ENCODE data around the gene MIEF2. TPM values are rescaled to one million over a fixed set of nuclear protein-coding genes. Genes with fewer than 3 reads are reported as not detected.

Gene MIEF2
- polyA plus RNA-seq, 1 donor from 2014 or later: 74.9 TPM

- Histone ChIP-seq H3K9me3 (ENCODE audit: low read length) (no peaks in the 10 kb centered on the region), H3K27me3 (ENCODE audit: insufficient read depth, low read depth, low read length) (no peaks in the 10 kb centered on the region), H3K79me2 (replicated peaks; ENCODE audit: insufficient read depth, low read length) (peaks cover 31% of the 10 kb centered on the region), H3K9me2 (ENCODE audit: insufficient read depth, low read length) (no peaks in the 10 kb centered on the region), H3K9ac (ENCODE audit: low read length) (peak overlapping the region; percentile 89), H2AFZ (ENCODE audit: low read depth, low read length) (peak overlapping the region; percentile 27), H4K20me1 (ENCODE audit: insufficient read depth) (no peaks in the 10 kb centered on the region), H3K4me2 (ENCODE audit: low read length) (peak overlapping the region; percentile 63), H3K27ac (ENCODE audit: low read length) (peak overlapping the region; percentile 67), H3K4me3 (ENCODE audit: low read length) (peak overlapping the region; percentile 98), H3K36me3 (ENCODE audit: insufficient read depth, low read length) (no peaks in the 10 kb centered on the region), H3F3A (ENCODE audit: insufficient read depth, low read length, poor library complexity, severe bottlenecking) (no peaks in the 10 kb centered on the region)
- TF ChIP-seq EP300 (conservative IDR thresholded peaks at IDR 0.05; ENCODE audit: poor library complexity, severe bottlenecking) (no peak), TAF1 (IDR thresholded peaks at IDR 0.05; ENCODE audit: low read depth) (no peak), MXI1 (conservative IDR thresholded peaks at IDR 0.05; ENCODE audit: poor library complexity, severe bottlenecking) (no peak), REST (IDR thresholded peaks at IDR 0.05; ENCODE audit: borderline replicate concordance) (no peak), EZH2 (IDR thresholded peaks at IDR 0.05; ENCODE audit: borderline replicate concordance, insufficient read depth, low read length, poor library complexity, severe bottlenecking) (no peak), RAD21 (conservative IDR thresholded peaks at IDR 0.05) (no peak), SMC3 (conservative IDR thresholded peaks at IDR 0.05; ENCODE audit: poor library complexity) (no peak), POLR2AphosphoS5 (IDR thresholded peaks at IDR 0.05) (no peak)
- TF ChIP-seq, protein P1, sequence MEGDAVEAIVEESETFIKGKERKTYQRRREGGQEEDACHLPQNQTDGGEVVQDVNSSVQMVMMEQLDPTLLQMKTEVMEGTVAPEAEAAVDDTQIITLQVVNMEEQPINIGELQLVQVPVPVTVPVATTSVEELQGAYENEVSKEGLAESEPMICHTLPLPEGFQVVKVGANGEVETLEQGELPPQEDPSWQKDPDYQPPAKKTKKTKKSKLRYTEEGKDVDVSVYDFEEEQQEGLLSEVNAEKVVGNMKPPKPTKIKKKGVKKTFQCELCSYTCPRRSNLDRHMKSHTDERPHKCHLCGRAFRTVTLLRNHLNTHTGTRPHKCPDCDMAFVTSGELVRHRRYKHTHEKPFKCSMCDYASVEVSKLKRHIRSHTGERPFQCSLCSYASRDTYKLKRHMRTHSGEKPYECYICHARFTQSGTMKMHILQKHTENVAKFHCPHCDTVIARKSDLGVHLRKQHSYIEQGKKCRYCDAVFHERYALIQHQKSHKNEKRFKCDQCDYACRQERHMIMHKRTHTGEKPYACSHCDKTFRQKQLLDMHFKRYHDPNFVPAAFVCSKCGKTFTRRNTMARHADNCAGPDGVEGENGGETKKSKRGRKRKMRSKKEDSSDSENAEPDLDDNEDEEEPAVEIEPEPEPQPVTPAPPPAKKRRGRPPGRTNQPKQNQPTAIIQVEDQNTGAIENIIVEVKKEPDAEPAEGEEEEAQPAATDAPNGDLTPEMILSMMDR (IDR thresholded peaks at IDR 0.05; ENCODE audit: poor library complexity, severe bottlenecking): no peak
Observed at GRCh38 chr17:18257982-18258355, 2.5 kb upstream of the MIEF2 start.

DNA sequence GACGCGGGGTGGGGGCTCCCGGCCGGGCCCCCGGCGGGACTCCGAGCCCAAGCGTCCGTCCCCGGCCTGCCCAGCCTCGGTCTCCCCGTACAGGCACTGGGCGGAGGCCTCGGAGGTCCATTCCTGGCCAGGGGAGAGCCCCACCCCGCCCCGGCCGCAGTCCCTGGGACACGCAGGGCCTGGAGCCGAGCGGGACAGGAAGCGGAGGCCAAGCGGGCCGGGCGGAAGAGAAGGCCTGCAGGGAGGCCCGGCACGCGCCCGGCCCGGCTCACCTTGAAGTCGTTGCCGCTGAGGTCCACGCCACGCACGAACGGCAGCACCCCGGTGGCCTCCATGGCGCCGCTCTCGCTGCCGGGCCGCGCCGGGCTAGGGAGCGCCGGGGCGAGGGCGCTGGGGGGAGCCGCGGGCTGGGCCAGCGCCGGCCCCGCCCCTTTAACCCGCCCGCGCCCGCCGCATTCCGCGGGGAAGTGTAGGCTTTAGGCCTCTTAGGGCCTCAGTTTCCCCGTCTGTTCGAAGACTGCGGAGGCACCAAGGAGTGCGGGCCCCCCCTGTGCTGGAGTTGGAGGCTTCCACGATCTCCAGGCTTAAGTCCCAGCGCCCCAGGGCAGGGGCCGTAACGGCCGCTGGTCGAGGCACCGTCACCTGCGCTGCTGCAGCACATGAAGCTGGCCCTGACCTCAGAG lies 2.0 kb upstream of the MIEF2 start, which contains the start of gene FLII:
FLII (minus strand) TSS at position 383 of the 683 bp plus-strand sequence; CDS start at position 335, 48 bp downstream.
- H3K4me3 ChIP-seq (ENCODE audit: low read length): peak within 1 kb of the TSS; percentile 98
- H4K20me1 ChIP-seq (ENCODE audit: insufficient read depth): no peaks in the 10 kb centered on the region
- H2AFZ ChIP-seq (ENCODE audit: low read depth, low read length): peak within 1 kb of the TSS; percentile 27
- H3K9me2 ChIP-seq (ENCODE audit: insufficient read depth, low read length): no peaks in the 10 kb centered on the region
- no peaks in the 10 kb centered on the region for H3K36me3 ChIP-seq (ENCODE audit: insufficient read depth, low read length)
- H3K27me3 ChIP-seq (ENCODE audit: insufficient read depth, low read depth, low read length): no peaks in the 10 kb centered on the region
- H3K9ac ChIP-seq (ENCODE audit: low read length): peak within 1 kb of the TSS; percentile 89
- no peak for TF ChIP-seq EZH2 (IDR thresholded peaks at IDR 0.05; ENCODE audit: borderline replicate concordance, insufficient read depth, low read length, poor library complexity, severe bottlenecking)
- TF ChIP-seq TAF1 (IDR thresholded peaks at IDR 0.05; ENCODE audit: low read depth): no peak
- TF ChIP-seq SMC3 (conservative IDR thresholded peaks at IDR 0.05; ENCODE audit: poor library complexity): peak; percentile 22
- peak; percentile 74 for TF ChIP-seq POLR2AphosphoS5 (IDR thresholded peaks at IDR 0.05)
- peak; percentile 22 for TF ChIP-seq EP300 (conservative IDR thresholded peaks at IDR 0.05; ENCODE audit: poor library complexity, severe bottlenecking)
- no peak for TF ChIP-seq REST (IDR thresholded peaks at IDR 0.05; ENCODE audit: borderline replicate concordance)
- TF ChIP-seq RAD21 (conservative IDR thresholded peaks at IDR 0.05): peak; percentile 16
- TF ChIP-seq, protein P1 (IDR thresholded peaks at IDR 0.05; ENCODE audit: poor library complexity, severe bottlenecking): no peak
- peak; percentile 89 for TF ChIP-seq MXI1 (conservative IDR thresholded peaks at IDR 0.05; ENCODE audit: poor library complexity, severe bottlenecking)
- peak within 1 kb of the TSS; percentile 63 for H3K4me2 ChIP-seq (ENCODE audit: low read length)
- H3K79me2 ChIP-seq (replicated peaks; ENCODE audit: insufficient read depth, low read length): peaks cover 31% of the 10 kb centered on the region
- H3F3A ChIP-seq (ENCODE audit: insufficient read depth, low read length, poor library complexity, severe bottlenecking): no peaks in the 10 kb centered on the region
- H3K27ac ChIP-seq (ENCODE audit: low read length): peak within 1 kb of the TSS; percentile 67
- no peaks in the 10 kb centered on the region for H3K9me3 ChIP-seq (ENCODE audit: low read length)
